Stimulated activated naive CD8-positive, alpha-beta T cell treated with anti-CD3 and anti-CD28 coated beads, Interleukin-15, Interleukin-2, amounts not matched to agents 100 U/mL and 50 U/mL, for 24 hours (primary cell): Measurements from ENCODE around the gene CDK14.

Source experiments
- ATAC-seq: fragments of 150-1000 bp; cut with Tn5 transposase; one replicate; pipeline ENCODE4 v1.10.0; 2021
- DNase-seq: peaks from one replicate; pipeline ENCODE4 v3.0.0; 2021

The CDK14 gene

DNA sequence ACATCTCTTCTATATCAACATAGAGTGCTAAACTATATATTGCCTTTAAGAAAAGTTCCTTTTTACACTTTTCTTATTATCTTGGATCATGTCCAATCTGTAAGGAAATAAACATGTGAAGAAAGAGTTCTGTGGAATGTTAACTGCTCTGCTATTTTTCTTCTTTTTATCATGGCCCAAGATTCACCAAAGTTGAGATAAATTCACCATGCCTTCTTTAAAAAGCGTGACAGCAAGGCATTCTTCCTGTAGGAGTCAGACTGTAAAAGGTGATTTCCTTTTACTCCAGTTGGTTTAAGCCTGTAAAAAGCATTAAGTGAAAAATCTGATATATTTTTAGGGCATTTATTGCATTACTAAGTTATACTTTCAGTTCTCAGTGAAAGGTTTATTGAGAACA lies 502.4 kb downstream of the CDK14 start:
- no peak for ATAC-seq
- DNase-seq: no peak

GRCh38 chr7:91103363-91103762 lies 507.2 kb downstream of the CDK14 start:
- DNase-seq (no peak), ATAC-seq (no peak)

GRCh38 chr7:91107460-91107859 lies 511.3 kb downstream of the CDK14 start:
- ATAC-seq (no peak), DNase-seq (no peak)

GRCh38 chr7:91109200-91109599 lies 513.1 kb downstream of the CDK14 start:
- ATAC-seq (no peak), DNase-seq (no peak)

DNA sequence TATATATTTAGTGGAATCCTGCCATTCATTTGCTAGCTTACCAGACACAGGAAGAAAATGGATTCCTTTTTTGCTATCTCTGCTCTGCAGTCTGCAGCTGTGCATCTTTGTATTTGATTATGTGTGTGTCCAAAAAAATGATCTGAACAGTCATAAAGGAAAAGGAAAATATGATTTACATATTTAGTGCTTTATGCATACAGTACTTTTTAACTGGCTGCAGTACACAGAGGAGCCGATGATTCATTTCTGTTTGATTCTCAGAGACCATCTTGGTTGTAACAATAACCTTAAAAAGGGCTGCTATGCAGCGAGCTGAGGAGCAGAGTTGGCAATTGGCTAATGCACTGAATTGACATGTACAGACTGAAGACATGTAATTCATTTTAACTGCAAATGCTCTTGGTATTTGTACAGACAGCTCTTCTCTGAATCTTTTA lies 516.8 kb downstream of the CDK14 start:
- DNase-seq (no peak), ATAC-seq (no peak)

- no peak for DNase-seq
- no peak for ATAC-seq
Observed at GRCh38 chr7:91114232-91114631, 518.1 kb downstream of the CDK14 start.

- DNase-seq (no peak), ATAC-seq (no peak)
Observed at GRCh38 chr7:91126762-91127161, 530.6 kb downstream of the CDK14 start.

- DNase-seq (no peak), ATAC-seq (no peak)
Observed at GRCh38 chr7:91127325-91127724, 531.2 kb downstream of the CDK14 start.

DNA sequence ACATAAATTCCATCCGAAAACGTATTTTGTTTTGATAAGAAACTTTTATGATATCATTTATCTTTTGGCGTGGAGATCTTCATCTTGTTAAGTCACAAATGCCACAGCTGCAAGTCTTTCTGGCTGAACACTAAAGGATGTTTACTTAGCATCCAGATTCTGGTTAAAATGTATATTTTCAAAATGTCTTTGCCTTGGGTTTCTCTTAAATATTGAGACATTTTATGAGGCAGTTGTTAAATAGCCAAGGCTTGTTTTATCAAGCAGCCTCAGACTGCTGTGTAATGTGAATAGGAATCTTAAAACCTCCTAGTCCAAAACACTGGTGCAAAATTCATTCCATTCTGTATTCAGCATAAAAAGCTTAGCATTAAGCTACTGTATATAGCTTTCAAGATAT lies 531.8 kb downstream of the CDK14 start:
- no peak for DNase-seq
- no peak for ATAC-seq

- ATAC-seq (no peak), DNase-seq (no peak)
Observed at GRCh38 chr7:91128683-91129348, 532.7 kb downstream of the CDK14 start.

DNA sequence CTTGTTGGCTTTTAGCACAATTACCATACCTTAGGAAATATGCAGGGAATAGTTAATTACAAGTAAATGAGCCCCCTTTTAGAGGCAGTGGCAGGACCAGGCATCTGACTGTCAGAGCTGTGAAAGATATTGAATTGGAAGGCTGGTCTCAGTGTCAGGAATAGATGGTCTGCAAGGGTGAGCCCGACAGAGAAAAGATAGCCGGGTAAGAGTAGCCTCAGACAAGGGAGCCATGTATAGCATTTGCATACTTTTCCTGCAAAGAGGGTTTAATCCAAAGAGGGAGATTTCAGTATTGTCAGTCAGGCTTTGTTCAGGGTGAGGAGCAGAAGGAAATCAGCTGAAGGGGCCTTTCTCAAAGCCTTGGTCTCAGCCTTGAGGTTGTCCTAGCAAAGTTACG lies 539.2 kb downstream of the CDK14 start:
- ATAC-seq: no peak

DNA sequence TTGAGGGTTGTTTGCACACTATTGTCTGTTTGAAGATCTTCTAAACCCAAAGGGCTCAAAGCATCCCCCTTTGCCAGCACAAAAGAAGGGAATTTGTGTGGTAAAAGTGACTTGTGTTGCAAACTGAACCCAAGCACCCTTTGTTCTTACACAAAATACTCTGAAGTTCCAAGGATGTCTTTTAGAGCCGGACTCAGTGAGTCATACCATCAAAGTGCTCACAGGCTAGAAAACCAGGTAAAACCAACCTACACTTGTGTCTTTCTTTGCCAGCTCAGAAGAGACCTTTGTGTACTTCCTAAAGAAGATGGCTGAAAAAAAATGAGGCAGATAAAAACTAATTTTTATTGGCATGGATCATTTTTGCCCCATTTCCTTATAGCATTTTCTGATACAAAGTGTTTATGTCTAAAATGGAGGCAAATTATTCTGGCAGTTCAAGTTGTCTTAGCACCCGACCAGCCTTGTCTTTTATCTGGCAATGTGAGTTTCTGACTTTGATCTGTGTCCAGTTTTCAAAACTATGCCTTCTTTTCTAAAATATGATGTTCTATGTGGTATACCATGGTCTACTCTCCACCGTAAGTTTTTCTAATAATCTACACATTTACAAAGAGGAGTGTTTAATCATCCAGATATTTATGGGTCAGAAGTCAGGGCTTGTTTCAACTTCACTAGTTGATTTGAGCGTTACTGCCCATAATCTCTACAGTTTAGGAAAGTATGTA lies 539.7 kb downstream of the CDK14 start:
- no peak for DNase-seq

More for the DNA sequence above, 539.2 kb downstream of the CDK14 start:
- no peak for DNase-seq

GRCh38 chr7:91137153-91137787 lies 541.1 kb downstream of the CDK14 start:
- no peak for DNase-seq
- no peak for ATAC-seq

More for the DNA sequence above, 539.7 kb downstream of the CDK14 start:
- no peak for ATAC-seq

GRCh38 chr7:91137788-91138368 lies 541.8 kb downstream of the CDK14 start:
- ATAC-seq (no peak), DNase-seq (no peak)

GRCh38 chr7:91140286-91140685 lies 544.2 kb downstream of the CDK14 start:
- DNase-seq (no peak), ATAC-seq (no peak)

DNA sequence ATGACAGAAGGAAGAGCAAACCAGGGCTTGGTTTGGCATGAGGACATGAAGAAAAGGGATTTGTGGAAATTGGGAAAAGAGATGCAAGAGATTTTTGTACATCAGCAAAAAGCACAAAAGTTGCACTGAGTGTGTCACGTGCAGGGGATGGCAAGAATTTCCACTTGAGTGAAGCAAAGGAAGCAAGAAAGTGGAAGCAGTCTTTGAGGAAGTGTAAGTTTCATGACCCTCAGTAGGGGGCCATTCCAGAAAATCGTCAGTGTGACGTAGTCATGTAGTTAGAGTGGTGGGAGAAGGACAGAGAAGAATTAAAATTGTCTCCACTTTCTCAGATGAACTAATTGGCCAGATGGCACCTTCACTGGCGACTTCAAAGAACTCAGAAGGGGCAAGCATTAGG lies 544.9 kb downstream of the CDK14 start:
- DNase-seq (peak; percentile 3), ATAC-seq (no peak)

- ATAC-seq: no peak
Observed at GRCh38 chr7:91142743-91143142, 546.6 kb downstream of the CDK14 start.

DNA sequence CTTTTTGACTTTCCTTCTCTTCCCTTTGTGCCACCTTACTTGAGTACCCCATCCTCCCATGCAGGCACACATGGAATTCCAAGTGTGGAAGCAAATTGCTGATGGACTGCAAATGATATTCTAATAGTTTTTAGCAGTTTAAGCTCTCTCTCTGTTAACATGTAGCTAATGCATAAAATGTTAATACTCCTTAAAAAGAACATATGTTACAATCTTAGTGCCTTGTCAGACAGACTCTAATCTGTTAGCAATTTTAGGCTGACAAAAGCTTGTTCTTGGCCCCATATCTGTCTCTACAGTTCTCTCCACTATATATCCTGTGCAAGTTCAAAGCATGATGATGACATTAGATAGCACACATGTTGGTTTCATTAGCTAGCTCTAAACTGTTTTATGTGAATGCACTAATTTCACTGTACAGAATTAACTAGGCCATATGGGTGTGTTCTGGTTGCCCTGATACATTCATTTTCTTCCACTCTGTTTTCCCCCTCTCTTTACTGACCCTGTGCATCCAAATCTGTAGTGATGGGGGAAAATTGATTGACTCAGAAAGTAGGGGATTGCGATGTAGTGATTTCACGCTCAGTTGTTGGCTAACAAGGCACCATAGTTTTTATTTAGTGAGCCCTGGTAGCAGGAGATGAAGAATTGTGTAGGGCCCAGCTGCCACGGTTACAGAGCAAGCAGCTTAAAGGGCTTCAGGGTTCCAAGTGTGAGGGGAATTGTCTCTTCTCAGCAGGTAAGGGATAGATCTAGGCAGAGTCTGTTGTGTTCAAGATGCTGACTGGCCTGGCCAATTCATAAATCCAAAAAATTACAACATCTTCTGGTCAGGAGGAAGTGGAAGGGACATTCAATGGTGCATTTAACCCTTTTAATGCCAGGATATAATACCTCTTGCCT lies 553.5 kb downstream of the CDK14 start:
- ATAC-seq (no peak), DNase-seq (no peak)

More at GRCh38 chr7:91142743-91143142, 546.6 kb downstream of the CDK14 start:
- DNase-seq: no peak

GRCh38 chr7:91151916-91152315 lies 555.8 kb downstream of the CDK14 start:
- ATAC-seq (peak; percentile 55), DNase-seq (no peak)

DNA sequence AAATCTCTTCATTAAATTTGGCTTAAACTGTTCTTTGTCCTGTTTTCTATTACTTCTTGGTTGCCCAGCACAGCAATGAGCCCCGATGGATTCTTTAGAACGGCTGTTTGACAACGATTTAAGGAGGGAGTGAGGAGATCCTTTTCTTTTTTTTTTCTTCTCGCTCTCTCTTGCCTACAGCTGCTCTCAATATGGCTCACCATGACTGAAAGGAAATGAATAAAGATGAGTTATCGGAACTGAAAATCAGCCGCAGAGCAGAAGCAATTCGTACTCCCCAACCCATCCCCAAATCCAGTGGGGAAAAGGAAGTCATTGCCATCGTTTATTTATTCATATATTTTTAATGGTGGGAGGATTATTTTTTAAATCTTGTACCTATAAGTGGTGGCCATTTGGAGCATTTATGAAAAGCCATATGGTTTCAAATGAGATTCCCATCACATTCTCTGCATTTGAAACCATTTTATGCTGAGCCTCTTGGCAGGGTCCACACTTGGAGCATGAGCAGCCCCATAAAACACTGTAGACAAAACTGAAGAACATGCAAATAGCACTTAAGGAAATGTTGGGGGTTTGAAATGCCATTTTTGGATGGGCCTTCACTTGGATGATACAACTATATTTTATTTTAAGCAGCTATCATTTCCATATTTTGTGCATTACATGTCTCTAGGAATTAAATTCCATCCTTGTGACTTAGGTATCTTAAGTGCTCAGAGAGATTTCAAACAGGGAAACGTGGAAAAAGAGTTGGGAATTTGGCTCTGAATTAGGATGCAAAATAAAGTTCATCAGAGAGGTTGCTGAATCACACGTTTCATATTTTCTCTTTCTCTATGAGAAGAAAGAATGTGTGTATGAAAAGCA lies 560.4 kb downstream of the CDK14 start:
- no peak for ATAC-seq

More for the DNA sequence above, 560.4 kb downstream of the CDK14 start:
- no peak for DNase-seq
